Measurements from ENCODE around the gene PLK3.
"Not testable (repeated sequence)": the region's sequence is repeated elsewhere in the genome, so short reads cannot be mapped to it uniquely, and the experiment has no call there.

PLK3 gene

GRCh38 chr1:44808938-44809917 lies 9.1 kb downstream of the PLK3 start:
- DNase-seq (ENCODE audit: low spot score): peak; percentile 58

GRCh38 chr1:44810101-44810761 lies 10.1 kb downstream of the PLK3 start:
- DNase-seq (ENCODE audit: low spot score): no peak

GRCh38 chr1:44810762-44811105 lies 10.6 kb downstream of the PLK3 start:
- DNase-seq (ENCODE audit: low spot score): not testable (repeated sequence)

- DNase-seq (ENCODE audit: low spot score): no peak
Observed at GRCh38 chr1:44811234-44811633, 11.1 kb downstream of the PLK3 start.

DNA sequence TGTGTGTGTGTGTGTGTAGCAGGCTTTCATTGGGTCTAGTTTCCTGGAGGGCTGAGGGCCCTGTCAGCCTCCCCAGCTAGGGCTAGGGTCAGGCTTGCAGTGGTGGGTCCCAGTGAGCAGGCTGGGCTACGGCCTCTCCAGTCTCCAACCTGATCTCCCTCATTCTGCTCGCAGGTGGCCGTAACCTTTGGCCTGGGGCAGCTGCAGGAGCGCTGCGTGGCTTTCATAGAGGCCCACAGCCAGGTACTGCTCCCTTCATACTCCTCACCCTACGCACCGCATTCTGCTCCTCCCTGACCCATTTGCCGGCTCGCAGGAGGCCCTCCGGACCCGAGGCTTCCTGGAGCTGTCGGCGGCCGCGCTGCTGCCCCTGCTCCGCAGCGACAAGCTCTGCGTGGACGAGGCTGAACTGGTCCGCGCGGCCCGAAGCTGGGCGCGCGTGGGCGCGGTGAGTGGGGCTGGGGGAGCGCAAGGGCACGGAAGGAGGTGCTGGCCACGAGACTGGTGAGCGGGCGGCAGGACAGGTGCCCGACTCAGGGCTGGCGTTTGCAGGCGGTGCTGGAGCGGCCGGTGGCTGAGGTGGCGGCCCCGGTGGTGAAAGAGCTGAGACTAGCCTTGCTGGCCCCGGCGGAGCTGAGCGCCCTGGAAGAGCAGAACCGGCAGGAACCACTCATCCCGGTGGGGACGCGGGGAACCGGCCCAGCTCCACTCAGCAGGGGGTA lies 12.8 kb downstream of the PLK3 start:
- no peak for DNase-seq (ENCODE audit: low spot score)

DNA sequence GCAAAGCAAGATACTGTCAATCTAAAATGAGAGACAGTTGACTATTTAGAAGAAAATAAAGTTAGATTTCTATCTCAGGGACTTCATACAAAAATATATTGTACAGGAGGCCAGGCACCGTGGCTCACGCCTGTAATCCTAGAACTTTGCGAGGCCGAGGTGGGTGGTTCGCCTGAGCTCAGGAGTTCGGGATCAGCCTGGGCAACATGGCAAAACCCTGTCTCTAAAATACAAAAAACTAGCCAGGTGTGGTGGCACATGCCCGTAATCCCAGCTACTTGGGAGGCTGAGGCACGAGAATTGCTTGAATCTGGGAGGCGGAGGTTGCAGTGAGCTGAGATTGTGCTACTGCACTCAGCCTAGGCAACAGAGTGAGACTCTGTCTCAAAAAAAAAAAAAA lies 15.7 kb downstream of the PLK3 start:
- not testable (repeated sequence) for DNase-seq (ENCODE audit: low spot score)

DNA sequence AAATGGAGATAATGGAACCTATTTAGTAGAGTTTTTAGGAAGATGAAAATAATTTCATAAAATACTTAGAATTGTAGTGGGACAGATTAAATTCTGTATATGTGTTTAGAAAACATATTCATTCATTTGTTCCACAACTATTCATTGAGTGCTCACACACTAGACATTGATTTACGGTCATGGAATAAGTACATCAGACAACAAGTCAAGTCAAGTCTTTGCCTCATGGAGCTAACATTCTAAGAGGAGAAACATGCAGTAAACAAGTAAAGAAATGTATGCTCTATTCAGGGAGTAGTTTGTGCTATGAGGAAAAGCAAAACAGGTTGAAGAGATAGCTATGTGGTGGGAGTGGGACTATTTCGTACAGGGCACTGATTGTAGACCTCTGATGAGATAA lies 17.1 kb downstream of the PLK3 start:
- DNase-seq (ENCODE audit: low spot score): no peak

GRCh38 chr1:44817771-44818495 lies 17.8 kb downstream of the PLK3 start:
- no peak for DNase-seq (ENCODE audit: low spot score)

GRCh38 chr1:44819196-44819607 lies 19.0 kb downstream of the PLK3 start:
- DNase-seq (ENCODE audit: low spot score): no peak

GRCh38 chr1:44819608-44820327 lies 19.6 kb downstream of the PLK3 start:
- DNase-seq (ENCODE audit: low spot score): peak; percentile 78

GRCh38 chr1:44820328-44821239 lies 20.4 kb downstream of the PLK3 start:
- DNase-seq (ENCODE audit: low spot score): no peak

GRCh38 chr1:44821240-44821715 lies 21.1 kb downstream of the PLK3 start:
- no peak for DNase-seq (ENCODE audit: low spot score)

DNA sequence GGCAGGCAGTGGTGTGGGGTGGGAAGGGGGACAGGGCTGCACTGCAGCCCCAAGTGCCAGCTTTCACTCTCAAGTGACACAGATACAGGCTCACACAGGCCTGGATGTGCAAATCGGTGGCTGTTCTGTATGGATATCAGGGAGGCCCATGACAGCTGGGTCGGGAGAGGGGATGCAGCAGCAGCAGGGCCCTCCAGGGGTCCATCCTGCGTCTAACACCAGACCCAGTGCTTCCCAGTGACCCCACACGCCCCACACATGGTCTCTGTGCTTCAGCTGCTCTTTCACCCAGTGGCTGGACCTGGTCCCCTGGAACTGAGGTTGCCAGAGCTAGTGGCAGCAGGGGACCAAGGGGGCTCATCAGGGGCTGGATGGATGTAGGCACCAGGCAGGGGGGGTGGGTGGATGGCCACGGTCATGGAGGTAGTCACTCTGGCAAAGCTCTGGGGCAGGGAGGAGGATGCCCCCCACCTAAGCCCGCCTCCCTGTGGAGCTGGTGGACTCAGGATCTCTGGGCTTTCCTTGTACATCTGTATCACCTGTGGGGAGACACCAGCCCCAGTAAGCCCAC lies 22.0 kb downstream of the PLK3 start:
- DNase-seq (ENCODE audit: low spot score): no peak

DNA sequence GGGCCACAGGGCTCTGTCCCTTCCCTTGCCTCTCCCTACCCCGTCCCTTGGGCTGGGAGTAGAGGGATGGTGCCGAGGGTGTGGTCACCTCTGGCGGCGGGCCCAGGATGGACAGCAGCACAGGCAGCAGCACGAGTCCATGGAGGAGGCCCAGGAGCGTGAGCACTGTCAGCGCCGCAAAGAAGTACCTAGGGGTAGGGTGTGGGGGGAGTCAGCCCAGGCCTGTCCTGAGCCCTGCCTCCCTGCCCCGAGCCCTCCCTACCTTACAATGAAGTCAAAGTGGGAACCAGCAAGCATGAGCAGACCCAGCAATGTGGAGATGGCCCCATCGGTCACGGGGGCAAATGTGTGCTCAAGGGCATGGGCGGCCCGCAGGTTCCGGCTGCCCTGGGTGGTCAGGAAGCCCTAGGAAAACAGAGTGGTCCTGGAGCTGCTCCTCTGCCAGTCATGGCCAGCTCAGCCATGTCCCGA lies 22.8 kb downstream of the PLK3 start:
- DNase-seq (ENCODE audit: low spot score): no peak

GRCh38 chr1:44824392-44824791 lies 24.2 kb downstream of the PLK3 start:
- not testable (repeated sequence) for DNase-seq (ENCODE audit: low spot score)

GRCh38 chr1:44826375-44827196 lies 26.4 kb downstream of the PLK3 start:
- peak; percentile 81 for DNase-seq (ENCODE audit: low spot score)

DNA sequence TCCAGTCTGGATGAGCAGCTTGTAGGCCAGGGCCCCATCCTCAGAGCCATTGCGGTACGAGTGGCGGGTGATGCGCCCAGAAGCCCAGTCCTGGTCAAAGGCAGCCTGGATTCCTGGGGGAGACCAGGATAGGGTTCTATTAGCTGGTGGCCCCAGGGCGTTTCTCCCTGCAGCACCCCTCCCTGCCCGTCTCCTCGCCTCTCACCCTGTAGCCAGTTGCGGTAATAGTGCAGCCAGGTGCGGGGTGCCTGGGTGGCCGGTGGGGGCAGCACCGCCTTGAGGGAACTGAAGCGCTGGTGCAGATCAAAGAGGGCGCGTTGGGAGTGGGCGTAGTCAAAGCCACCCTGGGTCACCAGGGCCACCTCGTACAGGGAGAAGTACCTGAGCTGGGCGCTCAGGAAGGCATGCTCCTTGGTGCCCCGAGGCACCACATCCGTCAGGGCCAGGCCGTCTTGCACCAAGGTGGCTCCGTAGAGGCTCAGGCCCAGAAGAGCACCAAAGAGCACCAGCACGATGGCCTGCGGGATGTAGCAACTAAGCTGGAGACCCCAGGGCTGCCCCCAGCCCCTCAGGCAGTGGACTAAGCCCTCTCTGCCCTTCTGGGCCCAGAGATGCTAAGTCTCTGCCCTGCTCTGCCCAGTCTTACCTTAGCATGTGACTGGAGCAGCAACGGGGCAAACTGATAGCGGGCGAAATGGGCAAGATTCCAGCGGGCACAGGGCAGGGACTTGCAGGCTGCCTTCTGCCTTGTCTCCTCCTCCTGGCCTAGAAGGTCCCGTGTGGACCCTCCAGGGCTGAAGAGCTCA lies 27.2 kb downstream of the PLK3 start:
- DNase-seq (ENCODE audit: low spot score): no peak
